CD14-positive monocyte (primary cell): ENCODE results near the gene GSK3A. TPM values are rescaled to one million over a fixed set of nuclear protein-coding genes. Genes with fewer than 3 reads are reported as not detected.

Experiments used
- DNase-seq, 3 donors: peaks; one replicate each; pipeline ENCODE4 v3.0.0-alpha.2; 2011 to 2022
- H2AFZ ChIP-seq: 2 replicates; pipeline ENCODE4 v1.6.0; 2012; ENCODE audit warnings: mild to moderate bottlenecking, low read depth, low read length, inconsistent platforms; ENCODE audit not compliant: insufficient read depth, poor library complexity, severe bottlenecking
- H3K27ac ChIP-seq, 2 donors: 1 replicate in 1 of 2; 2 replicates in 1 of 2; pipeline ENCODE4 v1.5.1; 2012 to 2013; ENCODE audit warnings: low read length in 2 of 2, control low read depth in 1 of 2, inconsistent platforms in 1 of 2, low read depth in 1 of 2, mild to moderate bottlenecking in 1 of 2
- H3K27me3 ChIP-seq, 2 donors: one replicate each; pipeline versions ENCODE4 v1.6.0 to v1.6.1; 2011 to 2013; ENCODE audit warnings: low read length in 2 of 2; ENCODE audit not compliant: control insufficient read depth in 2 of 2, insufficient read depth in 2 of 2
- H3K36me3 ChIP-seq, 2 donors: replicated peaks in 1 of 2; 1 replicate in 1 of 2; 2 replicates in 1 of 2; pipeline versions ENCODE4 v1.5.1 to v1.6.1; 2012 to 2013; ENCODE audit warnings: low read length in 2 of 2, control low read depth in 1 of 2, inconsistent platforms in 1 of 2, mild to moderate bottlenecking in 1 of 2; ENCODE audit not compliant: insufficient read depth in 2 of 2, control insufficient read depth in 1 of 2
- H3K4me1 ChIP-seq, 2 donors: 1 replicate in 1 of 2; 2 replicates in 1 of 2; pipeline versions ENCODE4 v1.5.1 to v1.6.1; 2012 to 2013; ENCODE audit warnings: low read length in 2 of 2, control low read depth in 1 of 2, inconsistent platforms in 1 of 2, mild to moderate bottlenecking in 1 of 2, moderate library complexity in 1 of 2; ENCODE audit not compliant: insufficient read depth in 2 of 2, control insufficient read depth in 1 of 2
- H3K4me2 ChIP-seq: replicated peaks from 2 replicates; pipeline ENCODE3; 2012; ENCODE audit warnings: low read length, moderate library complexity, mild to moderate bottlenecking; ENCODE audit not compliant: poor library complexity, severe bottlenecking; ENCODE audit errors: extremely low read depth
- H3K4me3 ChIP-seq, 3 experiments: fragments of 200-600 bp in 1 of 3; sonication (generic) in 1 of 3; replicated peaks in 1 of 3; 1 replicate in 2 of 3; 2 replicates in 1 of 3; pipeline ENCODE4 v1.5.1; 2011 to 2013; ENCODE audit warnings: low read length in 3 of 3, mild to moderate bottlenecking in 3 of 3, control low read depth in 2 of 3, low read depth in 2 of 3, inconsistent platforms in 1 of 3, moderate library complexity in 1 of 3
- H3K79me2 ChIP-seq: 2 replicates; pipeline ENCODE4 v1.6.0; 2012; ENCODE audit warnings: mild to moderate bottlenecking, control low read depth, inconsistent platforms, low read length, moderate library complexity; ENCODE audit not compliant: insufficient read depth
- H3K9ac ChIP-seq: 2 replicates; pipeline ENCODE4 v1.6.0; 2017; ENCODE audit warnings: low read length, mild to moderate bottlenecking; ENCODE audit not compliant: insufficient read depth, poor library complexity, severe bottlenecking
- H3K9me3 ChIP-seq, 2 donors: replicated peaks in 1 of 2; 1 replicate in 1 of 2; 2 replicates in 1 of 2; pipeline versions ENCODE4 v1.5.1 to v1.6.1; 2012 to 2013; ENCODE audit warnings: low read length in 2 of 2, control low read depth in 1 of 2; ENCODE audit not compliant: control insufficient read depth in 1 of 2, insufficient read depth in 1 of 2
- H4K20me1 ChIP-seq: 2 replicates; pipeline ENCODE4 v1.6.0; 2012; ENCODE audit warnings: mild to moderate bottlenecking, low read length, control low read depth, moderate library complexity; ENCODE audit not compliant: insufficient read depth
- H3K27ac Mint-ChIP-seq, 7 donors: one replicate each; pipeline ENCODE4 v1.8.0; 2020; ENCODE audit warnings: mild to moderate bottlenecking in 7 of 7, mixed read lengths in 7 of 7, moderate library complexity in 6 of 7, inconsistent platforms in 2 of 7
- H3K27me3 Mint-ChIP-seq, 3 donors: one replicate each; pipeline ENCODE4 v1.8.0; 2021 to 2022; ENCODE audit warnings: low read depth in 3 of 3, mild to moderate bottlenecking in 3 of 3, mixed read lengths in 3 of 3, moderate library complexity in 3 of 3, inconsistent platforms in 1 of 3
- H3K36me3 Mint-ChIP-seq, 2 donors: one replicate each; pipeline ENCODE4 v1.8.0; 2020; ENCODE audit warnings: mixed read lengths in 2 of 2, inconsistent platforms in 1 of 2, mild to moderate bottlenecking in 1 of 2
- H3K4me1 Mint-ChIP-seq: one replicate; pipeline ENCODE4 v1.8.0; 2020; ENCODE audit warnings: mild to moderate bottlenecking, mixed read lengths
- H3K4me3 Mint-ChIP-seq, 2 donors: one replicate each; pipeline ENCODE4 v1.8.0; 2020; ENCODE audit warnings: mild to moderate bottlenecking in 2 of 2, mixed read lengths in 2 of 2, moderate library complexity in 1 of 2
- H3K9me3 Mint-ChIP-seq, 7 donors: one replicate each; pipeline ENCODE4 v1.8.0; 2020 to 2022; ENCODE audit warnings: mixed read lengths in 7 of 7, mild to moderate bottlenecking in 6 of 7, moderate library complexity in 6 of 7, inconsistent platforms in 2 of 7
- CTCF ChIP-seq: fragments of 200-600 bp; IDR thresholded peaks from one replicate; pipeline ENCODE4 v1.8.0; 2022; ENCODE audit warnings: antibody characterized with exemption, mild to moderate bottlenecking
- WGBS: methylation state at CpG from one replicate; pipeline ENCODE4 v1.1.5; 2013; ENCODE audit warnings: missing lambda C conversion rate; ENCODE audit not compliant: insufficient coverage; 5-methylcytosine and 5-hydroxymethylcytosine counted together
- intact Hi-C, 2 donors: fragments of 100-400 bp; cut with micrococcal nuclease; formaldehyde crosslinking; loops; one replicate each; pipeline versions ENCODE4 v1.15.0 to v1.15.1; 2023
- polyA plus RNA-seq, 3 donors: library from polyadenylated mRNA; depleted of rRNA in 1 of 3; unstranded in 2 of 3; stranded (reverse) in 1 of 3; fragments of 300-500 nt in 2 of 3; fragments of >200 nt in 1 of 3; fragmentation: Illumina TruSeq in 2 of 3; gene quantifications; 1 replicate in 2 of 3; 2 replicates in 1 of 3; pipeline ENCODE4 v1.2.3, GENCODE V29; 2012 to 2021

The GSK3A gene
- polyA plus RNA-seq, 3 donors = 12.3 to 47.2 (median 14.9) TPM

GRCh38 chr19:42252365-42253244 lies 10.2 kb upstream of the GSK3A start:
- H3K9me3 ChIP-seq = no peaks in the 10 kb centered on the region
- H4K20me1 ChIP-seq = peaks cover 59% of the 10 kb centered on the region
- H3K79me2 ChIP-seq = peaks cover 41% of the 10 kb centered on the region
- no peak for TF ChIP-seq CTCF
- Mint-ChIP-seq H3K27ac (peak overlapping the region; percentile 78 to 93 (median 84)), H3K36me3 (peaks cover 13 to 19% of the 10 kb centered on the region in 2 donors), H3K4me1 (peaks cover 39% of the 10 kb centered on the region), H3K9me3 (no peaks in the 10 kb centered on the region), H3K27me3 (peaks cover 15 to 21% (median 18%) of the 10 kb centered on the region in 3 donors), H3K4me3 (peak overlapping the region; percentile 88 to 96)
- no peak overlapping the region for H2AFZ ChIP-seq
- DNase-seq = peak in 2 of 3 donors; percentile 34 to 77
- 0% methylated on average over 8 of the region's 27 CpGs for WGBS
- peak overlapping the region; percentile 92 for H3K4me2 ChIP-seq
- peaks cover 4 to 17% of the 10 kb centered on the region in 2 donors for H3K36me3 ChIP-seq
- intact Hi-C loops = loop anchor here in 1 of 2 donors (5.0 kb wide), 2 partner anchors 35 kb away; partner anchors contain the start of gene DEDD2
- peak overlapping the region; percentile 4 to 36 for H3K27ac ChIP-seq
- H3K4me1 ChIP-seq = peaks cover 40 to 47% of the 10 kb centered on the region in 2 donors
- peaks cover 3 to 14% of the 10 kb centered on the region in 2 donors for H3K27me3 ChIP-seq
- peak overlapping the region; percentile 56 for H3K9ac ChIP-seq
- peak overlapping the region; percentile 79 to 99 (median 99) for H3K4me3 ChIP-seq

- DNase-seq = no peak
- Mint-ChIP-seq H3K27me3 (peaks cover 10 to 13% (median 10%) of the 10 kb centered on the region in 3 donors), H3K4me1 (peaks cover 39% of the 10 kb centered on the region), H3K27ac (peak overlapping the region in 3 of 7 donors; percentile 32 to 37 (median 35)), H3K4me3 (peak overlapping the region; percentile 27 to 36), H3K9me3 (no peaks in the 10 kb centered on the region), H3K36me3 (peaks cover 13 to 20% of the 10 kb centered on the region in 2 donors)
- no peaks in the 10 kb centered on the region for H3K9me3 ChIP-seq
- peaks cover 4 to 17% of the 10 kb centered on the region in 2 donors for H3K36me3 ChIP-seq
- 93% methylated on average over 4 of the region's 4 CpGs for WGBS
- H3K4me2 ChIP-seq = peak overlapping the region; percentile 92
- TF ChIP-seq CTCF = no peak
- H3K4me1 ChIP-seq = peaks cover 40 to 47% of the 10 kb centered on the region in 2 donors
- intact Hi-C loops = loop anchor here in 1 of 2 donors (5.0 kb wide), 2 partner anchors 34 to 36 kb away; partner anchors contain the start of gene DEDD2
- peaks cover 3 to 6% of the 10 kb centered on the region in 2 donors for H3K27me3 ChIP-seq
- no peak overlapping the region for H3K27ac ChIP-seq
- H3K79me2 ChIP-seq = peaks cover 41% of the 10 kb centered on the region
- peak overlapping the region in 1 of 3 experiments; percentile 8 for H3K4me3 ChIP-seq
- no peak overlapping the region for H2AFZ ChIP-seq
- H3K9ac ChIP-seq = no peak overlapping the region
- peaks cover 67% of the 10 kb centered on the region for H4K20me1 ChIP-seq
Observed at GRCh38 chr19:42251572-42252358, 9.4 kb upstream of the GSK3A start.
